Neutrophil (primary cell): Measurements from ENCODE around the gene DLEC1.

Experiments used
- H3K27ac ChIP-seq: fragments of 200-600 bp; sonication (generic); 2 replicates; pipeline ENCODE4 v1.5.1; 2016; ENCODE audit warnings: mild to moderate bottlenecking, moderate library complexity
- H3K27me3 ChIP-seq: fragments of 200-600 bp; sonication (generic); 2 replicates; pipeline ENCODE4 v1.6.0; 2016; ENCODE audit warnings: mild to moderate bottlenecking
- H3K36me3 ChIP-seq: fragments of 200-600 bp; sonication (generic); 2 replicates; pipeline ENCODE4 v1.5.1; 2017
- H3K4me1 ChIP-seq, 2 experiments: fragments of 200-600 bp in 1 of 2; sonication (generic) in 1 of 2; 1 replicate in 1 of 2; 2 replicates in 1 of 2; pipeline versions ENCODE4 v1.5.1 to v1.6.1; 2013 to 2016; ENCODE audit warnings: low read depth in 1 of 2, low read length in 1 of 2, mild to moderate bottlenecking in 1 of 2, moderate library complexity in 1 of 2; ENCODE audit not compliant: control insufficient read depth in 1 of 2, insufficient read depth in 1 of 2
- H3K4me3 ChIP-seq, 2 experiments: fragments of 200-600 bp in 1 of 2; sonication (generic) in 1 of 2; 1 replicate in 1 of 2; 2 replicates in 1 of 2; pipeline ENCODE4 v1.5.1; 2013 to 2016; ENCODE audit warnings: low read depth in 1 of 2, low read length in 1 of 2, mild to moderate bottlenecking in 1 of 2, moderate library complexity in 1 of 2
- H3K9me3 ChIP-seq: fragments of 200-600 bp; sonication (generic); 2 replicates; pipeline ENCODE4 v1.5.1; 2016
- CTCF ChIP-seq: fragments of 200-600 bp; sonication (generic); IDR thresholded peaks from 2 replicates; pipeline ENCODE4 v1.5.1; 2016; ENCODE audit warnings: antibody characterized with exemption

The DLEC1 gene

GRCh38 chr3:37992271-37993066 lies 46.5 kb upstream of the DLEC1 start:
- Histone ChIP-seq H3K27me3 (no peaks in the 10 kb centered on the region), H3K4me1 (peaks cover 74 to 75% of the 10 kb centered on the region in 2 experiments), H3K36me3 (no peaks in the 10 kb centered on the region), H3K4me3 (no peak overlapping the region), H3K9me3 (no peaks in the 10 kb centered on the region), H3K27ac (peak overlapping the region; percentile 71)
- TF ChIP-seq CTCF, result no peak

GRCh38 chr3:37993067-37993455 lies 45.9 kb upstream of the DLEC1 start:
- peak overlapping the region; percentile 71 for H3K27ac ChIP-seq
- no peak for TF ChIP-seq CTCF
- H3K4me1 ChIP-seq, result peaks cover 74 to 75% of the 10 kb centered on the region in 2 experiments
- H3K4me3 ChIP-seq, result peak overlapping the region in 1 of 2 experiments; percentile 75
- no peaks in the 10 kb centered on the region for H3K9me3 ChIP-seq
- no peaks in the 10 kb centered on the region for H3K27me3 ChIP-seq
- no peaks in the 10 kb centered on the region for H3K36me3 ChIP-seq

DNA sequence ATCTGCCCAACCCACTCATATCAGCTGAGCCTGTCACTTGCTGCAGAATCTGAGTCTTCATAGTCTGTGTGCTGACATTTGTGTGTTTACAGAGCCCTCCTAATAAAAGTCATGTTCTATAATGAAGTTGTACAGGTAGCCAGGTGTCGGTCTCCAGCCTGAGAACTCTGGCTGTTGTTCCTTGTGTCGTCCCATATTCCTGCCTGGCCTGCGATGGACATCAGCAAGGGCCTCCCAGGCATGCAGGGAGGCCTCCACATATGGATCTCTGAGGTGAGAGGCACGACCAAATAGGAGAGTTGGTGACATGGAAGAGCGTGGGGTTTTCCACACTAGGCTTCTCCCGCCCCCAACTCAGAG lies 45.6 kb upstream of the DLEC1 start:
- Histone ChIP-seq H3K27ac (peak overlapping the region; percentile 71), H3K4me1 (peaks cover 74 to 75% of the 10 kb centered on the region in 2 experiments), H3K27me3 (no peaks in the 10 kb centered on the region), H3K9me3 (no peaks in the 10 kb centered on the region), H3K4me3 (peak overlapping the region; percentile 75), H3K36me3 (no peaks in the 10 kb centered on the region)
- no peak for TF ChIP-seq CTCF

- Histone ChIP-seq H3K27ac (peak overlapping the region; percentile 71), H3K4me1 (peaks cover 73% of the 10 kb centered on the region in 2 experiments), H3K9me3 (no peaks in the 10 kb centered on the region), H3K27me3 (no peaks in the 10 kb centered on the region), H3K4me3 (peak overlapping the region; percentile 75), H3K36me3 (no peaks in the 10 kb centered on the region)
- no peak for TF ChIP-seq CTCF
Measured at GRCh38 chr3:37993820-37994638, 45.0 kb upstream of the DLEC1 start.

DNA sequence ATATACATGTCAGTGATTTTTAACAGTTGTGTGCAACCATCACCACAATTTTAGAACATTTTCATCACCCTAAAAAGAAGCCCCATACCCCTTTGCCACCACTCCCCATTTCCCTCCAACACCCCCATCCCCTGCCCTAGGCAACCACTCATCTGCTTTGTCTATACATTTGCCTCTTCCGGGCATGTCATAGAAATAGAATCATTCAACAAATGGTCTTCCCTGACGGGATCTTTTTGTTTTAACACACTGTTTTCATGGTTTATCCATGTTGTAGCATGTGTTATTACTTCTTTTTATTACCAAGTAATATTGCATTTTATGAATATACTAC lies 44.4 kb upstream of the DLEC1 start:
- H3K36me3 ChIP-seq, result no peaks in the 10 kb centered on the region
- H3K4me3 ChIP-seq, result peak overlapping the region; percentile 75
- no peaks in the 10 kb centered on the region for H3K9me3 ChIP-seq
- peaks cover 72 to 73% of the 10 kb centered on the region in 2 experiments for H3K4me1 ChIP-seq
- H3K27ac ChIP-seq, result peak overlapping the region; percentile 71
- no peaks in the 10 kb centered on the region for H3K27me3 ChIP-seq
- TF ChIP-seq CTCF, result no peak
